HG03469 (cell line): ENCODE measurements around the gene CHD5.

Source experiments
- ATAC-seq: cut with Tn5 transposase; IDR thresholded peaks from one replicate; pipeline ENCODE4 v1.9.1; 2021; ENCODE audit warnings: mild to moderate bottlenecking, moderate library complexity, moderate number of reproducible peaks; ENCODE audit not compliant: unreplicated experiment

Gene CHD5

DNA sequence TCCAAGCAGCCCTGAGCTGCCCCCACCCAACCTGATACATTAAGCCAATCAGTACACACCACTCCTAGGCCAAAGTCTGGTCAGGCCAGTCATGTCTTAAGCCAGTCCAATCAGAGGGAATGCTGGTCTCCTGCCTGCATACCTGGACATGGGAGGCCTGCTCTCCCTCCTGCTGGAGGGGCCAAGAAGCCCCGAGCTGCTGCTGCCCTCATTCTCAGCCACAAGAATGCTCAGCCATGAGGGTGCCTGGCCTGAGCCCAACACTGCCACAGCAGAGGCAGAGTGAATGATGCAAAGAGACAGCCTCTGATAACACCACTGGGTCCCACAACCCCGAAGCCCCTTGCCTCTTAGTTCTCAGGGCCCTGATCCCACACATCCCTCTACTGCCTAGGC is 23.0 kb downstream of the CHD5 start:
- ATAC-seq: no peak

DNA sequence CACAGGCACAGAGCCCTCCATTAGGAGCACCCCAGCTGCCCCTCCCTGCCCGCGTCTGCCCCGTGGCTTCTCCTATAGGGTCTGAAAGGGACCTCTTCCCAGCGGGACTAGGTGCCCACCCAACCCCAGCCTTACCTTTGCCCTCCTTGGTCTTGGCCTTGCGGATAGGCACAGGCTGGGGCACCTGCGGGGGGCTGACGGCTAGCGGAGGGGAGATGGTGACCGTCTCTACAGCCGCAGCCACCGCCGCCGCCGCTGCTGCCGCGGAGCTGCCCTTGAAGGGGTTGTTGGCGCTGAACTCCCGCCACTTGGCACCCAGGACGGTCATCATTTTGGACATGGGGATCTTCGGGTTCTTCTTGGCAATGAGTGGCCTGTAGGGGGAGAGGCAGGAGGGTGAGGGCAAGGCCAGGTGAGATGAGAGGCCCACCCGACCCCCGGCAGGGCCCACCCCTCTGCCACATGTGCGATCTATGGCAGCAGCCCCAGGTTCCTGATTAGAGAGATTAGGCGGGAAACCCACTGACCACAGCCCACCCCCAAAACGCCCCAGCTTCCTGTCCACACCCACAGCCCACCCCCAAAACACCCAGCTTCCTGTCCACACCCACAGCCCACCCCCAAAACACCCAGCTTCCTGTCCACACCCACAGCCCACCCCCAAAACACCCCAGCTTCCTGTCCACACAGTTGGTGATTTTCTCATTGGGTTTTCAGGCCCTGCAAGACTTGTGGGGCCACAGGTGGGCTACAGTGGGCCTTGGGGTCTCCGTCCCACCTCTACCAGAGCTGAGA is 25.4 kb downstream of the CHD5 start:
- no peak for ATAC-seq

GRCh38 chr1:6152882-6153281 is 27.2 kb downstream of the CHD5 start:
- ATAC-seq: no peak

DNA sequence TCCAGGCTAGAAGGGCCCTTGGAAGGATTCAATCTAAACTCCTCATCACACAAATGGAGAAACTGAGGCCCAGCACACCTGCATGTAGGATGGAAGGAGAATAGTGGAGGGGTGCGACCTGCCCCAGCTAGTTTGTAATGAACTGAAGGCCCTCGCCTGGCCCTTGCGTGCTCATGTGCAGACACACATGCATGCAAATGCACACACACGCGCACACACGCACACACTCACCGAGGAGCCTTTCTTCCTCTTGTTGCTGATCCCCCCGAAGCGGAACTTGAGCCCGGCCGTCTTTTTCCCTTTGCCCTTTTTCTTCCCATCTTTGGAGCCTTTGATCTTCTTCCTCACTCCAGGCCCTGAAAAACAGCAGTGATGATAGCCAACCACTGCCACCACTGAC is 27.9 kb downstream of the CHD5 start:
- ATAC-seq: no peak

- ATAC-seq: no peak
Observed at GRCh38 chr1:6151291-6151822, 28.8 kb downstream of the CHD5 start.

- no peak for ATAC-seq
Observed at GRCh38 chr1:6150006-6150938, 29.8 kb downstream of the CHD5 start.

- no peak for ATAC-seq
Observed at GRCh38 chr1:6149597-6149996, 30.5 kb downstream of the CHD5 start.

DNA sequence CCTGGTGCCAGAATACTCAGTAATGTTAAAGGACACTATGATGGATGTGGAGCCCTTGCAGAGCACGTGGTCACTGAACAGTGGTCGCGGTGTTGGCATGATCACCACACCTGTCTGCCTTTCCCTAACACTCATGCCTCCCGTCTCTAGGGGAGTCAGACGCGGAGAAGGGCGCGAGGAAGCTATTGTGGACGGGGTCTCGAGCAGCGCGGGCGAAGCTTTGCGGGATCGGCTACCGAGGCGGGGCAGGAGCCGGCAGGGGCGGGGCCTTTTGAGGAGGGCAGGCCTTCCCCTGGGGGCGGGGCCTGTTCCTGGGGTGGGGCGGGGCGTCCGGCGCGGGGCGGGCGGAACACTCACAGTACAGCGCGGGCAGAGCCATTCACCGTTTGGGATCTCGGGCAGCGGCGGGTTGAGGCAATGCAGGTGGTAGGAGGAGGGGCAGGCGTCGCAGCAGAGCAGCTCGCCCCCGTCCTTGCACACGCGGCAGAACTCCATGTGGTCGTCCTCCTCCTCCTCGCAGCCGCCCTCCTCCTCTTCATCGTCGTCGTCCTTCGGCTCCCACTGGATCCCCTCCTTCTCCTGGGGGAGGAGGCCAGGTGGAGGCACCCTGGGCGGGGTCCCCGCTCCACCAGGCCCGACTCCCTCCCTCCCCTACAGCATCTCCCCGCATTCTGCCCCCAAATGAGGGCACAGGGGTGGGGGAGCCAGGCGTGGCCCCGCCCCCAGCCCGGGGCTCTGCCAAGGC is 31.5 kb downstream of the CHD5 start:
- ATAC-seq: no peak

DNA sequence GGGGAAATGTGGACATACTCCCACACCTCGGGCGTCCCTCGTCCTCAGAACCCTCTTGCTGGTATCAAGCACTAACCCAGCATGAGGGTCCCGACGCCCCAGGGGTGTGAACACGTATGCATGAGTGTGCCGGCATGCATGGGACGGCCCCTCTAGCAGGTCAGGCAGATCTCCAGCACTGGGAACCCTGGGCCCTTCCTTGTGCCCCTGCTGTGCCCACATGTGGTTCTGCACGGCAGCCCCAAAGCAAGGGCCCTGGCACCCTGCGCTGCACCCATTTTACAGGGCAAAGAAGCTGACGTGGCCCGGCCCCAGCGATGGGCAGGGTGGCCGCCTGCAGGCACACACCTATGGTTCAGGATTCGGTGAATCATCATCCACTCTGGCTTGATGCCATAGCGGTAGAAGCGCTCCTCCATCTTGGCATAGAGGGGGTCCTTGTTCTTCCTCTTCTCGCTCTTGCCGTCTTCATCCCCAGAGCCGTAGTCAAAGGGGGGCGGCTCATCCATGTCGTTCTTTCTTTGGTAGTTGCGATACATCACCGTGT is 34.2 kb downstream of the CHD5 start:
- ATAC-seq: no peak

DNA sequence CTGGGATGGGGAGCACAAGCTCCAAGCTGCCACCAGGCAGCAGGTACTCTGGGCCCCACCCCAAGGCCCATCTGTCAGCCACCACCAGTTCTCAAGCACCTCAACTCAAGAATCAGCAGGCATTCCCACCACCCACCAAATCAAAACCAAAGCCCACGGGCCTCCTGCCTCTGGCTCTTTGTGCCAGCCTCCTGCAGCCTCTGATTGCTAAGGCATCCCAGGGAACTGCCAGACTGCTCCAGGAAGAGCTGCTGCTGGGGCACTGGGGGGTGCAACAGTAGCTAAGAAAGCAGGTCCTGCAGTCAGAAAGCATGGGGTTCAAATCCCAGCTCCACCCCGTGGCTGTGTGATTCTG is 34.7 kb downstream of the CHD5 start:
- ATAC-seq: no peak

DNA sequence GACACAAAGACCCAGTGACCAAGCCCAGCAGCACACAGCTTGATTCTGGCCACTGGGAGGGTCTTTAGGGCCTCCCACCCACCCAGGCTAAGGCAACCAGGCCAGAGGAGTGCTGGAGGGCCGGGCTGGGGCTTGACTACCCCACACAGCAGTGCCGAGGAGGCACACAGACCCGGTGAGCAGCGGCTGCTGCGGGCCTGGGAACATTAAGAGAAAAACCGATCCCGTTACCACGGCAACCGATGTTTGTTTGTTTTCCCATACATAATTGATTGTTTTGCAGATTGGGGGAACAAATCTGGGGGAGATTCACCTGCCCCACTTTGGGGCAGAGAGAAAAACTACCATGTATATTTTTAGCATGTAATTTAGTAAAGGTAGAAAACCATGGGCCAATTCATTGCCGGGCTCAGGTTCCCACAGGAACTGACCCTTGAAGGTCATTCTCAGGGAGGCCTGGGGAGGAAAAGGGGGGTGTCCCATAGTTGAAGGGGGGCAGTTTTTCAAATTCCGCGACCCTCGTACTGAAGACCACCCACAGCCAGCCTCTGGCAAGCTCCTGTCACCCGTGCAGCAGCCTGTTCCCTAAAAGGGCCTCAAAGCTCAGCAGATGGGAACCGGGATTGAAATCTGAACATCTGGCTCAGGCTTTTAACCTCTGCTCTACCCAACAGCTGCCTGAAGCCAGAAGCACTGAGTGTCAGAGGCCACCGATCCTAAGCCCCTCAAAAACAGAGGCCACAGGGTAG is 35.3 kb downstream of the CHD5 start:
- no peak for ATAC-seq

- no peak for ATAC-seq
Observed at GRCh38 chr1:6144175-6144574, 35.9 kb downstream of the CHD5 start.

GRCh38 chr1:6143395-6143794 is 36.7 kb downstream of the CHD5 start:
- ATAC-seq: no peak

DNA sequence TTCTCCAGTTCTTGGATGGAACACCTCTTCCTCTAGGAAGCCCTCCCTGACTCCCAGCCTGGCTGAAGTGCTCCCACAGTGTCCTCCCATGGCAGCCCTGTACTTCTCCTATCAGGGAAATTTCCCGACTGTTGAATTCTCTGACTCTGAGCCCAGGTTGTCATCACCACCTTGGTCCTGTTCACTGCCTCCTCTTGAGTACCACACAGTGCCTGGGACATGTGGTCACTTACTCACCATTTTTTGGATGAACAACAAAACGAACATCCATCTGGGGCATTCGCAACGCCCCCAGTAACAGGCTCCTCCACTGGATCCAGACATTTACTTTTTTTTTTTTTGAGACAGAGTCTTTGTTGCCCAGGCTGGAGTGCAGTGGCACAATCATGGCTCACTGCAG is 37.4 kb downstream of the CHD5 start:
- ATAC-seq: no peak

GRCh38 chr1:6142036-6142621 is 38.0 kb downstream of the CHD5 start:
- ATAC-seq: no peak

GRCh38 chr1:6141592-6141991 is 38.5 kb downstream of the CHD5 start:
- no peak for ATAC-seq

- no peak for ATAC-seq
Observed at GRCh38 chr1:6140413-6140812, 39.7 kb downstream of the CHD5 start.

GRCh38 chr1:6137758-6138157 is 42.4 kb downstream of the CHD5 start:
- ATAC-seq: no peak

DNA sequence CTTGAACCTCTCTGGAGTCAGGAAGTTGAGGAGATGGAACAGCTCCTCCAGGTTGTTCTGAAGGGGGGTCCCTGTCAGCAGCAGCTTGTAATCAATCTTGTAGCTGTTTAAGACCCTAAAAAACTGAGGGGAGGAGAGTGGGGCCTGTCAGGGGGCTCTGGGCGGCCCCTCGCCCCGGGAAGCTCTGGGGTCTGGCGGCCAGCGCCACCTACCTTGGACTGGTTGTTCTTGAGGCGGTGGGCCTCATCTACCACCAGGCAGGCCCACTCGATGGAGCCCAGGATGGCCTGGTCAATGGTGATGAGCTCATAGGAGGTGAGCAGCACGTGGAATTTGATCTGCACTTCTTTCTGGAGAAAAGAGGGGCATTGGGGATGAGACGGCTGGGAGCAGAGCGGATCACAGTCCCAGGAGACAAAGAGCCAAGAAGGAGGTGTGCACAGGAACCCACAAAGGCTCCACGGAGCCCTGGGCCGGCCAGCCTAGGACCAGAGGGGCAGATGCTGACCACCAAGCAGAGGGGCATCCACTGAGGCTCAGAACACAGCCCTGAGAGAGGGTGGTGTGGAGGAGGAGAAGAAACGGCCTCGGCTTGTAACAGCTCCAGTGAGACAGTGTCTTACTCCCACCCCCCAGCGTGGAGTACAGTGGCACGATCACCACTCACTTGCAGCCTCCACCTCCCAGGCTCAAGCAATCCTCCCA is 43.5 kb downstream of the CHD5 start:
- no peak for ATAC-seq
